ENCODE results near the gene HACL1. TPM values are rescaled to one million over a fixed set of nuclear protein-coding genes. Genes with fewer than 3 reads are reported as not detected.

Gene HACL1
- total and polyA plus RNA-seq, 2 donors (not counting 3 experiments of a cell fraction or from before 2014, with no cell fraction given): 16.5 to 27.4 TPM

DNA sequence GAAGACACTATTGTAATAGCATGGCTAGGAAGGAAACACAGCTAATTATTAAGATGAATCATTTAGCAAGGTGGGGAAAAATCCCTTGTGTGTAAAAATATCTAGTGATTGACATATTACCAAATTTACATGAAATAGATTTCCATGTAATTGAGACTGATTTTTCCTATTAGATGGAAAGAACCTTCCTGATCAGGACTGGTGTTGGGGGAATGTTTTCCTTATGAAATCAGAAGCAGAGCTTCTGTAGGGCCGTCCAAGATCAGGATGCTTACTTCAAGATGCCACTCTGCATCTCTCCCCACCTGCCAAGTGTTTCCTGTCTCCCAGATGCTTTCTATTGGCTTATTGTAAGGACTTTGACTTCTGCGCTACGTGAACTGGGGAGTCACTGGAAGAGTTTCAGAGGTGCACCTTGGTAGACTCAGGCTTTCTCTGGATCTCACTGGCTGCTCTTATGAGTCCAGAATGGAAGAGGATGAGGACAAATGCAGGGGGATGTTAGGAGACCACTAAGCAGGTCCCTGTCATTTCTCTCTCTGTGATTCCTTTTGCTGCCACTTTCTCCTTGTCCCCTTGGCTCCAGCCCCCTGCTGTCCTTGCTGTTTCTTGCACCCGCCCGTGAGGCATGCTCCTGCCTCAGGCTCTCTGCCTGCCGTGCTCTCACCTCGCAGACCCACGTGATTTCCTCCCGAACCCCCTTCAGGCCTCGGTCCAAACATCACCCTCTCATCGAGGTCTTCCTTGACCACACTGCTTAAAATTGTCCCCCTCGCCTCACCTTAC lies 30.2 kb upstream of the HACL1 start:
- dilution Hi-C loops (cut with MboI; ENCODE audit: extremely low pct_ligation_motif_present, low sequenced_read_pairs) (loop anchor here (25.0 kb wide), 1 partner anchor 431 kb away; no protein-coding TSS in a partner anchor), intact Hi-C loops (cut with micrococcal nuclease) (loop anchor here (1.0 to 10.0 kb wide), 6 partner anchors 16 to 545 kb away; no protein-coding TSS in a partner anchor)
- Histone ChIP-seq H3K27ac (ENCODE audit: insufficient read depth, low read depth, low read length) (peak overlapping the region; percentile 100), H3K4me3 (replicated peaks in 1 of 3; ENCODE audit: insufficient read depth in 1 of 3, low read depth in 1 of 3, low read length in 3 of 3) (peak overlapping the region in 1 of 3 experiments; percentile 9), H2AFZ (ENCODE audit: low read depth, low read length) (peak overlapping the region; percentile 1), H3K79me2 (ENCODE audit: control insufficient read depth, insufficient read depth, low read length) (no peaks in the 10 kb centered on the region), H3K9ac (replicated peaks; ENCODE audit: extremely low read depth, insufficient read depth, low read length) (peak overlapping the region; percentile 96), H3K4me1 (ENCODE audit: control insufficient read depth, extremely low read depth, insufficient read depth, low read length) (peaks cover 61% of the 10 kb centered on the region), H3K9me1 (replicated peaks; ENCODE audit: control insufficient read depth, extremely low read depth, insufficient read depth, low read length) (no peaks in the 10 kb centered on the region), H4K20me1 (replicated peaks; ENCODE audit: control insufficient read depth, extremely low read depth, insufficient read depth, low read length) (no peaks in the 10 kb centered on the region), H3K27me3 (ENCODE audit: control insufficient read depth in 2 of 2, insufficient read depth in 2 of 2, low read length in 2 of 2) (no peaks in the 10 kb centered on the region), H3K4me2 (ENCODE audit: insufficient read depth, low read length) (peak overlapping the region; percentile 85), H3K9me3 (replicated peaks; ENCODE audit: control insufficient read depth, insufficient read depth, low read length) (no peaks in the 10 kb centered on the region), H3K36me3 (ENCODE audit: control insufficient read depth in 2 of 2, extremely low read depth in 1 of 2, insufficient read depth in 2 of 2, low read length in 2 of 2) (no peaks in the 10 kb centered on the region)
- BruUV-seq (replicated peaks): no TSS peak
- CTCF ChIA-PET: interaction anchor here (0.7 to 4.0 kb wide), 11 partner anchors 8 to 633 kb away, joined by 3 to 59 read pairs (median 7); partner anchors contain the start of genes ANKRD28, DPH3 and OXNAD1
- POLR2A ChIA-PET: interaction anchor here (0.6 to 1.7 kb wide), 2 partner anchors 9 to 15 kb away, joined by 3 to 16 read pairs; no protein-coding TSS in a partner anchor
- DNase-seq (ENCODE audit: low read depth, low spot score) (no peak), FAIRE-seq (peak; percentile 75)
- TF ChIP-seq MYC (IDR thresholded peaks at IDR 0.05; ENCODE audit: low read depth, low read length) (no peak), MAX (IDR thresholded peaks at IDR 0.05; ENCODE audit: insufficient read depth, insufficient read length) (no peak), JUN (IDR thresholded peaks at IDR 0.05; ENCODE audit: borderline replicate concordance, insufficient read depth, insufficient read length, low read depth) (no peak), FOS (IDR thresholded peaks at IDR 0.05; ENCODE audit: borderline replicate concordance, insufficient read depth, low read length) (peak; percentile 20), POLR2A (IDR thresholded peaks at IDR 0.05; ENCODE audit: low read depth, low read length) (no peak), EZH2 (IDR thresholded peaks at IDR 0.05; ENCODE audit: borderline replicate concordance, low read depth, low read length, severe bottlenecking) (no peak), CTCF (IDR thresholded peaks at IDR 0.05; ENCODE audit: extremely low read depth in 1 of 2, insufficient read depth in 1 of 2, low read depth in 1 of 2, low read length in 2 of 2) (peak in 1 of 2 donors; percentile 27), GATA2 (IDR thresholded peaks at IDR 0.05; ENCODE audit: insufficient read depth, insufficient read length, low read depth, low read length) (no peak), POLR2AphosphoS5 (IDR thresholded peaks at IDR 0.05; ENCODE audit: insufficient read depth, low read depth, low read length) (no peak)
